NK-92 (cell line): ENCODE data around the gene TMEM271.
"Not testable (repeated sequence)": the region's sequence is repeated elsewhere in the genome, so short reads cannot be mapped to it uniquely, and the experiment has no call there.

Experiments
- DNase-seq: peaks from one replicate; lab custom pipeline; 2025; ENCODE audit not compliant: unreplicated experiment; lab: John Stamatoyannopoulos, UW

Gene TMEM271

GRCh38 chr4:566035-566434 is 10.1 kb downstream of the TMEM271 start:
- no peak for DNase-seq

GRCh38 chr4:565614-566013 is 10.5 kb downstream of the TMEM271 start:
- DNase-seq: not testable (repeated sequence)

- not testable (repeated sequence) for DNase-seq
These were observed 13.6 kb downstream of the TMEM271 start for GRCh38 chr4:562458-562857.

- DNase-seq: no peak
These were observed 14.7 kb downstream of the TMEM271 start for GRCh38 chr4:561426-561825.

GRCh38 chr4:560731-561291 is 15.3 kb downstream of the TMEM271 start:
- no peak for DNase-seq

GRCh38 chr4:560061-560460 is 16.0 kb downstream of the TMEM271 start:
- no peak for DNase-seq

GRCh38 chr4:555566-556275 is 20.4 kb downstream of the TMEM271 start:
- DNase-seq: no peak

GRCh38 chr4:554793-555320 is 21.2 kb downstream of the TMEM271 start:
- not testable (repeated sequence) for DNase-seq

GRCh38 chr4:552019-552418 is 24.1 kb downstream of the TMEM271 start:
- no peak for DNase-seq

GRCh38 chr4:550268-550667 is 25.8 kb downstream of the TMEM271 start:
- not testable (repeated sequence) for DNase-seq

GRCh38 chr4:548976-549375 is 27.1 kb downstream of the TMEM271 start:
- DNase-seq: no peak

GRCh38 chr4:545612-546011 is 30.5 kb downstream of the TMEM271 start:
- DNase-seq: no peak

GRCh38 chr4:544386-545105 is 31.5 kb downstream of the TMEM271 start:
- DNase-seq: no peak

GRCh38 chr4:541271-541670 is 34.8 kb downstream of the TMEM271 start:
- DNase-seq: no peak

- no peak for DNase-seq
These were observed 37.5 kb downstream of the TMEM271 start for GRCh38 chr4:538542-539142.

- no peak for DNase-seq
These were observed 38.4 kb downstream of the TMEM271 start for GRCh38 chr4:537436-538264.

GRCh38 chr4:536351-536972 is 39.6 kb downstream of the TMEM271 start:
- DNase-seq: no peak

- no peak for DNase-seq
These were observed 40.2 kb downstream of the TMEM271 start for GRCh38 chr4:535924-536281.

- no peak for DNase-seq
These were observed 40.7 kb downstream of the TMEM271 start for GRCh38 chr4:535181-535923.
